GM12878 (cell line): ENCODE data around the gene DEUP1.

ENCODE experiments used
- ATF3 ChIP-seq: IDR thresholded peaks from 2 replicates; pipeline ENCODE4 v1.6.1; 2011; ENCODE audit warnings: low read depth, mild to moderate bottlenecking, low read length, moderate library complexity, borderline replicate concordance; ENCODE audit errors: extremely low read depth
- BACH1 ChIP-seq: fragments of 450-650 bp; IDR thresholded peaks from 2 replicates; pipeline ENCODE4 v1.6.1; 2017; ENCODE audit warnings: mild to moderate bottlenecking, borderline replicate concordance
- CBX5 ChIP-seq: sonication (generic); IDR thresholded peaks from 2 replicates; pipeline ENCODE4 v1.6.1; 2016; ENCODE audit warnings: low read depth, moderate library complexity, mild to moderate bottlenecking, inconsistent platforms
- EZH2 ChIP-seq: IDR thresholded peaks from 2 replicates; pipeline ENCODE4 v1.6.1; 2012; ENCODE audit warnings: low read depth, mild to moderate bottlenecking, control low read depth, inconsistent platforms, low read length, borderline replicate concordance; ENCODE audit not compliant: control insufficient read depth
- IRF3 ChIP-seq: fragments of 450-650 bp; IDR thresholded peaks from 2 replicates; pipeline ENCODE4 v1.6.1; 2014; ENCODE audit warnings: mild to moderate bottlenecking
- JUND ChIP-seq: IDR thresholded peaks from 2 replicates; pipeline ENCODE4 v1.6.1; 2012; ENCODE audit warnings: low read depth, mild to moderate bottlenecking, low read length, improper control_type of control experiment, moderate library complexity
- MEF2A ChIP-seq: IDR thresholded peaks from 2 replicates; pipeline ENCODE4 v1.6.1; 2011; ENCODE audit warnings: low read depth, mild to moderate bottlenecking, low read length, moderate library complexity; ENCODE audit not compliant: insufficient read depth
- POLR2A ChIP-seq: IDR thresholded peaks from 2 replicates; pipeline ENCODE4 v1.6.1; 2011; ENCODE audit warnings: low read depth, mild to moderate bottlenecking, low read length
- POLR2AphosphoS5 ChIP-seq: IDR thresholded peaks from 2 replicates; pipeline ENCODE4 v1.6.1; 2011; ENCODE audit warnings: mild to moderate bottlenecking, low read length, inconsistent platforms
- REST ChIP-seq: IDR thresholded peaks from 2 replicates; pipeline ENCODE4 v1.6.1; 2012; ENCODE audit warnings: mild to moderate bottlenecking, low read depth, low read length
- SIN3A ChIP-seq: IDR thresholded peaks from 2 replicates; pipeline ENCODE4 v1.6.1; 2012; ENCODE audit warnings: low read depth, low read length, improper control_type of control experiment
- USF1 ChIP-seq: IDR thresholded peaks from 2 replicates; pipeline ENCODE4 v1.6.1; 2011; ENCODE audit warnings: borderline replicate concordance, low read depth, mild to moderate bottlenecking, moderate library complexity, mixed read lengths, low read length; ENCODE audit not compliant: insufficient read depth; ENCODE audit errors: extremely low read length
- ZBTB33 ChIP-seq: fragments of 450-650 bp; IDR thresholded peaks from 2 replicates; pipeline ENCODE4 v1.6.1; 2017; ENCODE audit warnings: mild to moderate bottlenecking

- TF ChIP-seq POLR2A: no peak
- TF ChIP-seq CBX5: no peak
- no peak for TF ChIP-seq ZBTB33
- no peak for TF ChIP-seq MEF2A
- no peak for TF ChIP-seq IRF3
- no peak for TF ChIP-seq JUND
- TF ChIP-seq SIN3A: no peak
- TF ChIP-seq REST: no peak
- TF ChIP-seq POLR2AphosphoS5: no peak
- TF ChIP-seq EZH2: no peak
- no peak for TF ChIP-seq ATF3
- no peak for TF ChIP-seq USF1
- no peak for TF ChIP-seq BACH1
These were observed 134.5 kb downstream of the DEUP1 start for GRCh38 chr11:93464927-93465540.
